CD4-positive, alpha-beta memory T cell (primary cell): Measurements from ENCODE around the gene KIF19. TPM values are rescaled to one million over a fixed set of nuclear protein-coding genes. Genes with fewer than 3 reads are reported as not detected.
A peak's percentile ranks its signal among the peaks of the same experiment; 100 is the strongest.
"Not testable (repeated sequence)": the region's sequence is repeated elsewhere in the genome, so short reads cannot be mapped to it uniquely, and the experiment has no call there.

Source experiments
- CTCF ChIA-PET: fragments of 350-600 bp; sonication (Branson Sonifier 250); formaldehyde crosslinking; loops from one replicate; lab custom pipeline; 2021; ENCODE audit warnings: inconsistent platforms; ENCODE audit not compliant: partially characterized antibody; lab: Charles Lee
- POLR2A ChIA-PET: fragments of 350-600 bp; sonication (Branson Sonifier 250); formaldehyde crosslinking; loops from one replicate; lab custom pipeline; 2021; ENCODE audit not compliant: partially characterized antibody; lab: Charles Lee
- DNase-seq, 5 donors: peaks; one replicate each; pipeline versions ENCODE4 v3.0.0 to v3.0.0-alpha.2; 2020 to 2022; ENCODE audit warnings: mixed read lengths in 1 of 5
- H3K27ac ChIP-seq: one replicate; pipeline ENCODE4 v1.7.0; 2013; ENCODE audit warnings: low read depth, low read length
- H3K27me3 ChIP-seq: 2 replicates; pipeline ENCODE4 v1.7.0; 2013; ENCODE audit warnings: mild to moderate bottlenecking, low read length, moderate library complexity; ENCODE audit not compliant: insufficient read depth
- H3K36me3 ChIP-seq: 2 replicates; pipeline ENCODE4 v1.7.0; 2013; ENCODE audit warnings: mild to moderate bottlenecking, low read length, moderate library complexity; ENCODE audit not compliant: insufficient read depth
- H3K4me1 ChIP-seq: 2 replicates; pipeline ENCODE4 v1.7.0; 2013; ENCODE audit warnings: mild to moderate bottlenecking, low read length, moderate library complexity; ENCODE audit not compliant: insufficient read depth
- H3K4me3 ChIP-seq, 2 donors: one replicate each; pipeline ENCODE4 v1.7.0; 2013; ENCODE audit warnings: low read length in 2 of 2, mild to moderate bottlenecking in 1 of 2
- H3K9me3 ChIP-seq, 2 donors: one replicate each; pipeline ENCODE4 v1.7.0; 2013; ENCODE audit warnings: low read length in 2 of 2, control low read depth in 1 of 2; ENCODE audit not compliant: control insufficient read depth in 1 of 2
- H3K27ac Mint-ChIP-seq, 7 donors: one replicate each; pipeline ENCODE4 v1.8.0; 2020 to 2021; ENCODE audit warnings: mixed read lengths in 7 of 7, mild to moderate bottlenecking in 6 of 7, inconsistent platforms in 3 of 7, moderate library complexity in 3 of 7
- H3K27me3 Mint-ChIP-seq, 2 donors: one replicate each; pipeline ENCODE4 v1.8.0; 2020 to 2021; ENCODE audit warnings: mixed read lengths in 2 of 2
- H3K36me3 Mint-ChIP-seq, 2 donors: one replicate each; pipeline ENCODE4 v1.8.0; 2020 to 2021; ENCODE audit warnings: mixed read lengths in 2 of 2, inconsistent platforms in 1 of 2, mild to moderate bottlenecking in 1 of 2
- H3K4me1 Mint-ChIP-seq, 4 donors: one replicate each; pipeline ENCODE4 v1.8.0; 2020 to 2021; ENCODE audit warnings: mixed read lengths in 4 of 4, mild to moderate bottlenecking in 1 of 4
- H3K4me3 Mint-ChIP-seq, 8 donors: one replicate each; pipeline ENCODE4 v1.8.0; 2020 to 2021; ENCODE audit warnings: mixed read lengths in 8 of 8, mild to moderate bottlenecking in 7 of 8, moderate library complexity in 6 of 8, inconsistent platforms in 3 of 8
- H3K9me3 Mint-ChIP-seq, 8 donors: one replicate each; pipeline ENCODE4 v1.8.0; 2020 to 2021; ENCODE audit warnings: mixed read lengths in 8 of 8, mild to moderate bottlenecking in 5 of 8, inconsistent platforms in 3 of 8, moderate library complexity in 1 of 8
- intact Hi-C: fragments of 100-400 bp; cut with micrococcal nuclease; formaldehyde crosslinking; loops from one replicate; pipeline ENCODE4 v1.15.1; 2023
- polyA plus RNA-seq, 2 donors: library from polyadenylated mRNA; unstranded; fragments of 300-500 nt; fragmentation: Illumina TruSeq; gene quantifications; one replicate each; pipeline ENCODE4 v1.2.3, GENCODE V29; 2021
- total RNA-seq, 2 experiments: library from RNA; stranded (reverse); gene quantifications; one replicate each; pipeline ENCODE4 v1.2.3, GENCODE V29; 2021

KIF19 gene
- total and polyA plus RNA-seq, 4 experiments from 2014 or later: 1.5 to 2.3 (median 1.6) TPM

DNA sequence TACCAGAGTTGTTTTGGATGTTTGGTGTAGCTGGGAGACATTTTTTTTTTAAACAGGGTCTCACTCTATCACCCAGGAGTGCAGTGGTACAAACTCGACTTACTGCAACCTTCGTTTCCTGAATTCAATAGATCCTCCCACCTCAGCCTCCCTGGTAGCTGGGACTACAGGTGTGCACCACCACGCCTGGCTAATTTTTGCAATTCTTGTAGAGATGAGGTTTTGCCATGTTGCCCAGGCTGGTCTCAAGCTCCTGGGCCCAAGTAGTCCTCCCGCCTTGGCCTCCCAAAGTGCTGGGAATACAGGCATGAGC lies 43.8 kb upstream of the KIF19 start:
- H3K4me1 Mint-ChIP-seq: peaks cover 28 to 67% (median 48%) of the 10 kb centered on the region in 4 donors
- H3K27ac ChIP-seq: peak overlapping the region; percentile 64
- ChIA-PET CTCF (interaction anchor here (0.9 to 12.2 kb wide), 5 partner anchors 15 to 80 kb away, joined by 3 to 205 read pairs (median 4); partner anchors contain the start of gene TTYH2), POLR2A (interaction anchor here (1.1 to 7.3 kb wide), 12 partner anchors 8 to 989 kb away, joined by 3 to 129 read pairs (median 6); partner anchors contain the start of genes DNAI2, MIF4GD and TTYH2)
- H3K9me3 ChIP-seq, H3K4me3 ChIP-seq, H3K9me3 Mint-ChIP-seq, H3K27me3 ChIP-seq, H3K36me3 ChIP-seq, intact Hi-C loops, H3K27me3 Mint-ChIP-seq, DNase-seq, H3K36me3 Mint-ChIP-seq: not testable (repeated sequence)
- H3K4me3 Mint-ChIP-seq: peak overlapping the region in 4 of 8 donors; percentile 58 to 82 (median 73)
- H3K4me1 ChIP-seq: peaks cover 83% of the 10 kb centered on the region
- H3K27ac Mint-ChIP-seq: peak overlapping the region; percentile 89 to 100 (median 100)

DNA sequence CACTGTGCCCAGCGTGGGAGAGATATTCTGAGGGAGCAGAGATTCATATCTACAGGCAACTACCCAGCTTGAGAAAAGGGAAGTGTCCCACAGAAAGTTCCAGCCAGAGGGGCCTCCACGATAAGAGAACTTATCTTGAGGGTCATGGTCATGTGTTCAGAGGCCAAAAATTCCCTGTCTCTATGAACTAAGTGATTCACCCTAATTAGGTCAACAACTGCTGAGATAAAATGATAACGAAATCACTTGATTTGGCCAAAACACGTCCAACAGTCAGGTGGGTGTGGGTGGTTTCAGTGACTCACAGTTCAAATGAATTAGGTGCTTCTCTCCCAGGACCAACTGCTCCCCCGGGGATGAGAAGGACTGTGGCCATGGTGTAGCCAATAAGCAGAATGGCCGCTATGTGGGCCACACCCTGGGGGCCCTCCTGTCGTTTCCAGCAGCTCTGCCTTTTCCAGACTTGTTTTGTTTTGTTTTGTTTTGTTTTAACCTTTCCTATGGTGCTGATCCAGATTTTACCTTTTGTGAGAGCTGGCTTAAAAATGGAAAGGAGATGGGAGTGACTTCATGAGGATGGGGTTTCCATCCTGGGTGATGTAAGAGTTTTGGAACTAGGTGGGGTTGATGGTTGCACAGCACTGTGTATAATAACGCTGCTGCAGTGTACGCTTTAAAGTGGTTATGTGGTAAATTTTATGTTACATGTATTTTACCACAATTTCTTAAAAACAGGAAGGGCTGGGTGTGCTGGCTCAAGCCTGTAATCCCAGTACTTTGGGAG lies 43.2 kb upstream of the KIF19 start:
- Histone ChIP-seq H3K27ac (peak overlapping the region; percentile 64), H3K36me3 (no peaks in the 10 kb centered on the region), H3K4me1 (peaks cover 80% of the 10 kb centered on the region), H3K9me3 (no peaks in the 10 kb centered on the region), H3K27me3 (no peaks in the 10 kb centered on the region), H3K4me3 (peak overlapping the region in 1 of 2 donors; percentile 38)
- ChIA-PET POLR2A (interaction anchor here (1.1 to 7.3 kb wide), 13 partner anchors 8 to 988 kb away, joined by 3 to 129 read pairs (median 5); partner anchors contain the start of genes DNAI2, MIF4GD and TTYH2), CTCF (interaction anchor here (0.6 to 12.2 kb wide), 5 partner anchors 15 to 80 kb away, joined by 3 to 205 read pairs (median 4); partner anchors contain the start of gene TTYH2)
- Mint-ChIP-seq H3K4me3 (peak overlapping the region; percentile 68 to 83 (median 78)), H3K36me3 (no peaks in the 10 kb centered on the region), H3K27me3 (no peaks in the 10 kb centered on the region), H3K27ac (peak overlapping the region; percentile 89 to 100 (median 100)), H3K4me1 (peaks cover 28 to 71% (median 51%) of the 10 kb centered on the region in 4 donors), H3K9me3 (no peaks in the 10 kb centered on the region)
- intact Hi-C loops: loop anchor here (1.0 kb wide), 1 partner anchor 14 kb away; no protein-coding TSS in a partner anchor
- DNase-seq: peak; percentile 79 to 88 (median 85)

DNA sequence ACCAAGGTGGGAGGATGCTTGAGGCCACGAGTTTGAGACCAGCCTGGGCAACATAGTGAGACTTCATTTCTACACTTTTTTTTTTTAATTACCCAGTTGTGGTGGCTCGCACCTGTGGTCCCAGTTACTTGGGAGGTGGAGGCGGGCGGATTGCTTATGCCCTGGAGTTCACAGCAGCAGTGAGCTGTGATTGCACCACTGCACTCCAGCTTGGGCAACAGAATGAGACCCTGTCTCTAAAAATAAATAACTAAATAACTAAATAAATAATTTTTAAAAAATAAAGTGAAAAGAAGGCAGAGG lies 42.7 kb upstream of the KIF19 start:
- Mint-ChIP-seq H3K36me3 (no peaks in the 10 kb centered on the region), H3K9me3 (no peaks in the 10 kb centered on the region), H3K4me1 (peaks cover 29 to 76% (median 54%) of the 10 kb centered on the region in 4 donors), H3K27me3 (no peaks in the 10 kb centered on the region), H3K4me3 (peak overlapping the region in 7 of 8 donors; percentile 73 to 83 (median 79)), H3K27ac (peak overlapping the region; percentile 89 to 100 (median 100))
- Histone ChIP-seq H3K4me3 (no peak overlapping the region), H3K4me1 (peaks cover 75% of the 10 kb centered on the region), H3K27ac (peak overlapping the region; percentile 64), H3K36me3 (no peaks in the 10 kb centered on the region), H3K27me3 (no peaks in the 10 kb centered on the region), H3K9me3 (no peaks in the 10 kb centered on the region)
- DNase-seq: no peak
- POLR2A ChIA-PET: interaction anchor here (1.2 to 7.3 kb wide), 10 partner anchors 9 to 455 kb away, joined by 3 to 129 read pairs (median 6); partner anchors contain the start of genes DNAI2 and TTYH2
- CTCF ChIA-PET: interaction anchor here (0.7 to 12.2 kb wide), 4 partner anchors 8 to 84 kb away, joined by 3 to 205 read pairs (median 6); no protein-coding TSS in a partner anchor
- intact Hi-C loops: loop anchor here (1.0 kb wide), 1 partner anchor 13 kb away; no protein-coding TSS in a partner anchor

- no peaks in the 10 kb centered on the region for H3K27me3 Mint-ChIP-seq
- Histone ChIP-seq H3K4me1 (peaks cover 46% of the 10 kb centered on the region), H3K27me3 (no peaks in the 10 kb centered on the region), H3K36me3 (no peaks in the 10 kb centered on the region), H3K27ac (no peak overlapping the region), H3K4me3 (no peak overlapping the region), H3K9me3 (no peaks in the 10 kb centered on the region)
- no peak overlapping the region for H3K4me3 Mint-ChIP-seq
- POLR2A ChIA-PET: interaction anchor here (0.7 to 1.4 kb wide), 4 partner anchors 11 to 165 kb away, joined by 3 to 5 read pairs (median 4); partner anchors contain the start of gene TTYH2
- no peaks in the 10 kb centered on the region for H3K9me3 Mint-ChIP-seq
- H3K27ac Mint-ChIP-seq: peak overlapping the region in 5 of 7 donors; percentile 60 to 93 (median 68)
- intact Hi-C loops: no loop called here
- H3K36me3 Mint-ChIP-seq: no peaks in the 10 kb centered on the region
- no peak for DNase-seq
- CTCF ChIA-PET: interaction anchor here (1.2 to 12.2 kb wide), 3 partner anchors 10 to 76 kb away, joined by 3 to 205 read pairs (median 3); no protein-coding TSS in a partner anchor
- peaks cover 21 to 63% (median 45%) of the 10 kb centered on the region in 4 donors for H3K4me1 Mint-ChIP-seq
Measured at GRCh38 chr17:74287031-74287602, 38.9 kb upstream of the KIF19 start.

DNA sequence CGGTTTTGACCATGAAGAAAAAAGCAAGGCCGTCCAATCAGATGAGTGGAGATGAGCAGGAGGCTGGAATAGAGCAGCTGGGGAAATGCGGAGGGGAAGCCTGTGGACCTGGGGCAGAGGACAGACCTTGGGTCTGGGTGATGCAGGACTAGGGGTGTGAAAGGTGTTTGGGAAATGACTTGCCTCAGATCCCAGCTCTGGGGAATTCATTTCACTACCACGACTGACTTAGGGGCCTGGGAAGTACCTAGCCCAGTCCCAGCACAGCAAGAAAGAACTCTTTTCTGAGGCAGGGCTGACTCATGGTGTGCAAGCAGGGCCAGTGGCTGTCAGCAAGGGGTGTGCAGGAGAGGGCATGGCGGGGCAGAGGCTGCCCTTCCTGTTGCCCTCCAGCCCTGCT lies 37.2 kb upstream of the KIF19 start:
- H3K36me3 Mint-ChIP-seq: no peaks in the 10 kb centered on the region
- intact Hi-C loops: no loop called here
- ChIA-PET CTCF (interaction anchor here (0.8 to 12.2 kb wide), 5 partner anchors 9 to 89 kb away, joined by 3 to 205 read pairs (median 3); partner anchors contain the start of gene TTYH2), POLR2A (interaction anchor here (1.4 kb wide), 1 partner anchor 14 kb away, joined by 5 read pairs; no protein-coding TSS in a partner anchor)
- no peaks in the 10 kb centered on the region for H3K9me3 ChIP-seq
- peak overlapping the region in 6 of 7 donors; percentile 43 to 91 (median 88) for H3K27ac Mint-ChIP-seq
- no peak overlapping the region for H3K27ac ChIP-seq
- no peaks in the 10 kb centered on the region for H3K27me3 ChIP-seq
- H3K4me3 Mint-ChIP-seq: no peak overlapping the region
- H3K4me3 ChIP-seq: no peak overlapping the region
- H3K4me1 Mint-ChIP-seq: peaks cover 11 to 51% (median 33%) of the 10 kb centered on the region in 4 donors
- peaks cover 30% of the 10 kb centered on the region for H3K4me1 ChIP-seq
- H3K9me3 Mint-ChIP-seq: no peaks in the 10 kb centered on the region
- no peaks in the 10 kb centered on the region for H3K36me3 ChIP-seq
- H3K27me3 Mint-ChIP-seq: no peaks in the 10 kb centered on the region
- no peak for DNase-seq

GRCh38 chr17:74289688-74290087 lies 36.3 kb upstream of the KIF19 start:
- H3K4me3 ChIP-seq: no peak overlapping the region
- CTCF ChIA-PET: interaction anchor here (12.2 kb wide), 1 partner anchor 8 kb away, joined by 205 read pairs; no protein-coding TSS in a partner anchor

More at GRCh38 chr17:74289688-74290087, 36.3 kb upstream of the KIF19 start:
- Mint-ChIP-seq H3K9me3 (no peaks in the 10 kb centered on the region), H3K4me1 (peaks cover 11 to 48% (median 29%) of the 10 kb centered on the region in 4 donors), H3K27ac (peak overlapping the region in 5 of 7 donors; percentile 52 to 78 (median 65)), H3K27me3 (no peaks in the 10 kb centered on the region), H3K36me3 (no peaks in the 10 kb centered on the region), H3K4me3 (no peak overlapping the region)
- intact Hi-C loops: no loop called here
- H3K4me1 ChIP-seq: peaks cover 21% of the 10 kb centered on the region
- H3K9me3 ChIP-seq: no peaks in the 10 kb centered on the region
- POLR2A ChIA-PET: no interaction called here
- no peaks in the 10 kb centered on the region for H3K27me3 ChIP-seq
- DNase-seq: no peak
- no peak overlapping the region for H3K27ac ChIP-seq
- no peaks in the 10 kb centered on the region for H3K36me3 ChIP-seq
